DND-41 (cell line): Measurements from ENCODE around the gene EMSY.

ENCODE experiments used
- ATAC-seq: fragments of 200-7000 bp; cut with Tn5 transposase; 3 replicates; pipeline ENCODE4 v1.9.1; 2021; ENCODE audit warnings: low read depth; ENCODE audit not compliant: insufficient read depth
- DNase-seq: peaks from one replicate; pipeline ENCODE4 v3.0.0-alpha.2; 2020
- H2AFZ ChIP-seq: 2 replicates; pipeline ENCODE4 v1.6.0; 2012; ENCODE audit warnings: low read depth, low read length
- H3K27ac ChIP-seq: 2 replicates; pipeline ENCODE4 v1.5.1; 2012; ENCODE audit warnings: low read length, inconsistent platforms
- H3K27me3 ChIP-seq: fragments of 200-600 bp; sonication (generic); 2 replicates; pipeline ENCODE4 v1.6.0; 2012; ENCODE audit warnings: low read length, mild to moderate bottlenecking, inconsistent platforms; ENCODE audit not compliant: insufficient read depth, poor library complexity
- H3K36me3 ChIP-seq: 2 replicates; pipeline ENCODE4 v1.5.1; 2012; ENCODE audit warnings: low read length, inconsistent platforms; ENCODE audit not compliant: insufficient read depth
- H3K4me1 ChIP-seq: 2 replicates; pipeline ENCODE4 v1.5.1; 2012; ENCODE audit warnings: mild to moderate bottlenecking, low read length; ENCODE audit not compliant: insufficient read depth
- H3K4me2 ChIP-seq: 2 replicates; pipeline ENCODE4 v1.6.0; 2012; ENCODE audit warnings: mild to moderate bottlenecking, moderate library complexity, low read length, inconsistent platforms; ENCODE audit not compliant: insufficient read depth
- H3K4me3 ChIP-seq, 2 experiments: fragments of 200-600 bp in 1 of 2; shearing (Covaris generic) in 1 of 2; 2 replicates each; pipeline ENCODE4 v1.5.1; 2012 to 2016; ENCODE audit warnings: inconsistent platforms in 2 of 2, low read length in 2 of 2, mild to moderate bottlenecking in 2 of 2, low read depth in 1 of 2, moderate library complexity in 1 of 2
- H3K79me2 ChIP-seq: 2 replicates; pipeline ENCODE4 v1.6.0; 2012; ENCODE audit warnings: low read length, inconsistent platforms; ENCODE audit not compliant: insufficient read depth
- H3K9ac ChIP-seq: 2 replicates; pipeline ENCODE4 v1.6.0; 2012; ENCODE audit warnings: low read depth, mild to moderate bottlenecking, inconsistent platforms, low read length, moderate library complexity
- H3K9me3 ChIP-seq: 2 replicates; pipeline ENCODE4 v1.5.1; 2012; ENCODE audit warnings: low read length, moderate library complexity, mild to moderate bottlenecking, inconsistent platforms; ENCODE audit not compliant: insufficient read depth, severe bottlenecking
- H4K20me1 ChIP-seq: 2 replicates; pipeline ENCODE4 v1.6.0; 2012; ENCODE audit warnings: low read length; ENCODE audit not compliant: insufficient read depth
- EZH2 ChIP-seq: IDR thresholded peaks from 3 replicates; pipeline ENCODE4 v1.6.1; 2012; ENCODE audit warnings: borderline replicate concordance, low read depth, mild to moderate bottlenecking, moderate library complexity, low read length, inconsistent platforms; ENCODE audit not compliant: severe bottlenecking
- TF ChIP-seq, protein P1 (sequence below): IDR thresholded peaks from 2 replicates; pipeline ENCODE4 v1.5.1; 2012; ENCODE audit warnings: borderline replicate concordance, low read length, moderate library complexity, mild to moderate bottlenecking; ENCODE audit not compliant: poor library complexity, severe bottlenecking; ENCODE audit errors: extremely low read depth

EMSY gene

DNA sequence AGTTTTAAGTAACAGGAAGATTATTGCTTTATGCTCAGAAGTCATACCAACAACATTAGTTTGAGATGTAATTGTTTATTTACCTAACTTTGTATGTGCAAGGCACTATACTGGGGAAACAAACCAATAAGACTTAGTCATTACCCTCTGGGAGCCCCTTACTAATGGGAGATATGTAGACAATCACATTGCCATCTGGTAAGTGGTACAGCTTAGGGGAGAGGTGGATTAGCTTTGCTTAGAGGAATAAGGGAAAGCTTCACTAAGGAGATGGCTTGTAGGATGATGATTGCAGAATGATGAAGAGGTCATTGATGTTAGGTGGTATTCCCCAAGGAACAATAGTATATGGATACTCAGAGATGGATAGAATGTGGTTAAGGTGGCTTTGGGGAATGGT is 17.5 kb downstream of the EMSY start:
- no peaks in the 10 kb centered on the region for H3K9me3 ChIP-seq
- no peak overlapping the region for H3K4me3 ChIP-seq
- DNase-seq (no peak), ATAC-seq (no peak)
- peaks cover 8% of the 10 kb centered on the region; the same call in 1 of the 2 replicates for H4K20me1 ChIP-seq
- no peak overlapping the region for H3K9ac ChIP-seq
- H3K79me2 ChIP-seq, result peaks cover 13% of the 10 kb centered on the region; the same call in 1 of the 2 replicates
- H3K27ac ChIP-seq, result no peak overlapping the region
- no peaks in the 10 kb centered on the region for H3K4me1 ChIP-seq
- TF ChIP-seq, protein P1, sequence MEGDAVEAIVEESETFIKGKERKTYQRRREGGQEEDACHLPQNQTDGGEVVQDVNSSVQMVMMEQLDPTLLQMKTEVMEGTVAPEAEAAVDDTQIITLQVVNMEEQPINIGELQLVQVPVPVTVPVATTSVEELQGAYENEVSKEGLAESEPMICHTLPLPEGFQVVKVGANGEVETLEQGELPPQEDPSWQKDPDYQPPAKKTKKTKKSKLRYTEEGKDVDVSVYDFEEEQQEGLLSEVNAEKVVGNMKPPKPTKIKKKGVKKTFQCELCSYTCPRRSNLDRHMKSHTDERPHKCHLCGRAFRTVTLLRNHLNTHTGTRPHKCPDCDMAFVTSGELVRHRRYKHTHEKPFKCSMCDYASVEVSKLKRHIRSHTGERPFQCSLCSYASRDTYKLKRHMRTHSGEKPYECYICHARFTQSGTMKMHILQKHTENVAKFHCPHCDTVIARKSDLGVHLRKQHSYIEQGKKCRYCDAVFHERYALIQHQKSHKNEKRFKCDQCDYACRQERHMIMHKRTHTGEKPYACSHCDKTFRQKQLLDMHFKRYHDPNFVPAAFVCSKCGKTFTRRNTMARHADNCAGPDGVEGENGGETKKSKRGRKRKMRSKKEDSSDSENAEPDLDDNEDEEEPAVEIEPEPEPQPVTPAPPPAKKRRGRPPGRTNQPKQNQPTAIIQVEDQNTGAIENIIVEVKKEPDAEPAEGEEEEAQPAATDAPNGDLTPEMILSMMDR, result no peak
- no peak for TF ChIP-seq EZH2
- peaks cover 71% of the 10 kb centered on the region for H3K36me3 ChIP-seq
- no peaks in the 10 kb centered on the region for H3K27me3 ChIP-seq
- H3K4me2 ChIP-seq, result no peak overlapping the region
- H2AFZ ChIP-seq, result no peak overlapping the region

DNA sequence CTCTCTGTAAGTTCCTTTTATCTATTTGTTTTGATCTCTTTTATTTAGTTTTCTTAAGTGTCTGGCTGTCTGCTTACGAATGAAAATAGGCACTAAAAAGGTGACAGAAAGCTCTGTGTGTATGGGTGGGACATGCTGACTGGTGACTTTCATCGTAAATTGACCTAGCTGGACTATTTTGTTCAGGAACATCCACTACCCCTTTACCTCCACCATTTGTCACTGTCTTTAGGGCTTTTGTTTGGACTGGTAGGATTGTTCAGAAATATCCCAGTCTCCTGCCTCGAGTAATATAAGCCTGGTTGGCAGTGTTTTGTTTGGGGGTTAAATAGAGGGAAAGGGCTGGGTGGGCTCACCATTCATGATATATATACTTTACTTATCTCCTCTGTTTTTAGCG is 20.9 kb downstream of the EMSY start:
- H3K9ac ChIP-seq, result no peak overlapping the region
- H4K20me1 ChIP-seq, result peaks cover 8% of the 10 kb centered on the region; the same call in 1 of the 2 replicates
- DNase-seq, result no peak
- H3K79me2 ChIP-seq, result peaks cover 17% of the 10 kb centered on the region; the same call in 1 of the 2 replicates
- no peak overlapping the region for H3K27ac ChIP-seq
- H3K4me1 ChIP-seq, result no peaks in the 10 kb centered on the region
- H3K36me3 ChIP-seq, result peaks cover 65% of the 10 kb centered on the region
- H3K27me3 ChIP-seq, result no peaks in the 10 kb centered on the region
- no peak overlapping the region for H3K4me3 ChIP-seq
- no peak overlapping the region for H3K4me2 ChIP-seq
- no peaks in the 10 kb centered on the region for H3K9me3 ChIP-seq
- H2AFZ ChIP-seq, result no peak overlapping the region
- TF ChIP-seq, protein P1, result no peak
- TF ChIP-seq EZH2, result no peak
- no peak for ATAC-seq

DNA sequence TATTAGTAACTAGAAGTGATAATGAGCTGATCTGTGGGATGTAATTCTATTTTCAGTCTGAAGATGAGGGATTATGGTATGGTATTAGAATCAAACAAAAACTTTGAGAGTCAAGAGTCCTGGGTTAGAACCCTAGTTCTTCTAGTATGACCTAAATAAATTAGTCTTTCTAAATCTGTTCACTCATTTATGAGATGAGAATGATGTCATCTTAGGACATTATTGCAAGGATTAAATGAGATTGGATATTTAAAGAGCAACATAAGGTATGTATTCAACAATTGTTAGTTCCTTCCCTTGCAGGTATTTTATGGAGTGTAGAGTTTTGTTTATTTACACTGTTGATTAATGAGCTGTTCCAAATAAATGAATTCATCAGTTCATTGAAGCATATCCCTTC is 21.8 kb downstream of the EMSY start:
- peaks cover 8% of the 10 kb centered on the region; the same call in 1 of the 2 replicates for H4K20me1 ChIP-seq
- DNase-seq (no peak), ATAC-seq (no peak)
- H3K4me2 ChIP-seq, result no peak overlapping the region
- H3K9me3 ChIP-seq, result no peaks in the 10 kb centered on the region
- no peak overlapping the region for H3K27ac ChIP-seq
- H3K36me3 ChIP-seq, result peaks cover 68% of the 10 kb centered on the region
- H3K79me2 ChIP-seq, result peaks cover 12% of the 10 kb centered on the region; the same call in 1 of the 2 replicates
- no peak for TF ChIP-seq EZH2
- TF ChIP-seq, protein P1, result no peak
- H3K27me3 ChIP-seq, result no peaks in the 10 kb centered on the region
- no peaks in the 10 kb centered on the region for H3K4me1 ChIP-seq
- no peak overlapping the region for H3K4me3 ChIP-seq
- H2AFZ ChIP-seq, result no peak overlapping the region
- no peak overlapping the region for H3K9ac ChIP-seq

DNA sequence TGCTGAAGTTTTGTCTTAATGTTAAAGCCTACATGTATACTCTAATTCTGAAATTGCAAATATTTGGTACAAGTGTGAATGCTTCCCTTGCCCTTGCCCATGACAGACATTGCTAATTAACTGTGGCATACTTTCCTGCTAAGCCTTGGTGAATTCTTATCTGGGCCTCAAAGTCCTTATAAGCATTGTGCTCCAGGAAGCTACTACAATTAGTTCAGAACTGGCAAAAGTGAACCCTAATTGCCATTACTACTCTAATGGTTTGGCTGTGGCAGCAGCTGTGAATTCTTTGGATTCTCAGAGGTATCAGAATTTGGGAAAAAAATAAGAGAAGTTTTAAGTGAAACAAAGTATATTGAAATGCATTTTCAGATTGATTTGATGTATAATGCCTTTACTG is 24.3 kb downstream of the EMSY start:
- Histone ChIP-seq H3K9me3 (no peaks in the 10 kb centered on the region), H3K27me3 (no peaks in the 10 kb centered on the region), H2AFZ (no peak overlapping the region), H3K27ac (no peak overlapping the region), H3K9ac (no peak overlapping the region), H3K4me1 (no peaks in the 10 kb centered on the region), H3K4me3 (no peak overlapping the region), H3K79me2 (peaks cover 9% of the 10 kb centered on the region; the same call in 1 of the 2 replicates), H4K20me1 (no peaks in the 10 kb centered on the region), H3K4me2 (no peak overlapping the region), H3K36me3 (peaks cover 80% of the 10 kb centered on the region)
- ATAC-seq, result no peak
- no peak for DNase-seq
- TF ChIP-seq, protein P1, result no peak
- no peak for TF ChIP-seq EZH2
